ENCODE measurements around the gene INPP5J.
"Not testable (repeated sequence)": the region's sequence is repeated elsewhere in the genome, so short reads cannot be mapped to it uniquely, and the experiment has no call there.

DNA sequence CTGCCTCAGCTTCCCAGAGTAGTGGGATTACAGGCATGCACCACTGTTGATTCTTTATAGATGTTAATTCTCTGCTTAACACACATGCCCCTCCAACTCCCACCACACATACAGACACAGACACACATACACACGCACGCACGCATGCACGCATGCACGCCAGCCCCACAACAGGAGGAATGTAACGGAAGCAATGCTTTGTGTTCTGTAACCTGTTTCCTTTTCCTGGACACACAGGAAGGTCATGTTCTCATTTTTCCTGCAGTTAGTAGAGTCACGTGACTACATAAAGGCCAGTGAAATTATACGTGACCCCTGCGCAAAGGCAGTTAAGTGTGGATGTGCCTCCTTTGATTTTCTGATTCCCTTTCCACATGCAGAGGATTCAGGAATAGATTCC is 49.6 kb upstream of the INPP5J start:
- TF ChIP-seq, protein P1, sequence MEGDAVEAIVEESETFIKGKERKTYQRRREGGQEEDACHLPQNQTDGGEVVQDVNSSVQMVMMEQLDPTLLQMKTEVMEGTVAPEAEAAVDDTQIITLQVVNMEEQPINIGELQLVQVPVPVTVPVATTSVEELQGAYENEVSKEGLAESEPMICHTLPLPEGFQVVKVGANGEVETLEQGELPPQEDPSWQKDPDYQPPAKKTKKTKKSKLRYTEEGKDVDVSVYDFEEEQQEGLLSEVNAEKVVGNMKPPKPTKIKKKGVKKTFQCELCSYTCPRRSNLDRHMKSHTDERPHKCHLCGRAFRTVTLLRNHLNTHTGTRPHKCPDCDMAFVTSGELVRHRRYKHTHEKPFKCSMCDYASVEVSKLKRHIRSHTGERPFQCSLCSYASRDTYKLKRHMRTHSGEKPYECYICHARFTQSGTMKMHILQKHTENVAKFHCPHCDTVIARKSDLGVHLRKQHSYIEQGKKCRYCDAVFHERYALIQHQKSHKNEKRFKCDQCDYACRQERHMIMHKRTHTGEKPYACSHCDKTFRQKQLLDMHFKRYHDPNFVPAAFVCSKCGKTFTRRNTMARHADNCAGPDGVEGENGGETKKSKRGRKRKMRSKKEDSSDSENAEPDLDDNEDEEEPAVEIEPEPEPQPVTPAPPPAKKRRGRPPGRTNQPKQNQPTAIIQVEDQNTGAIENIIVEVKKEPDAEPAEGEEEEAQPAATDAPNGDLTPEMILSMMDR (IDR thresholded peaks at IDR 0.05 in 8 of 11, conservative IDR thresholded peaks at IDR 0.05 in 3 of 11) = not testable (repeated sequence)
- TF ChIP-seq POLR2A (IDR thresholded peaks at IDR 0.05) = not testable (repeated sequence)
- peak in 2 of 3 donors; percentile 27 to 67 for TF ChIP-seq POLR2AphosphoS5 (IDR thresholded peaks at IDR 0.05)

Data from spleen (tissue), 7 donors.